G401 (cell line): ENCODE measurements around the gene XPR1. TPM values are rescaled to one million over a fixed set of nuclear protein-coding genes. Genes with fewer than 3 reads are reported as not detected.

Experiments
- DNase-seq: peaks from one replicate; pipeline ENCODE4 v3.0.0-alpha.2; 2015; ENCODE audit warnings: low spot score
- in situ Hi-C: cut with HindIII; loops from 2 replicates; pipeline ENCODE4 v1.10.0; 2016; ENCODE audit warnings: low sequenced_read_pairs, mixed read lengths
- total RNA-seq: library from RNA; depleted of rRNA; stranded (reverse); fragments of >200 nt; shearing (Covaris generic); gene quantifications from 2 replicates; pipeline ENCODE4 v1.2.3, GENCODE V29; 2014; rRNA removed

XPR1 gene
- 29.6 and 62.3 TPM in 2 replicates for total RNA-seq

DNA sequence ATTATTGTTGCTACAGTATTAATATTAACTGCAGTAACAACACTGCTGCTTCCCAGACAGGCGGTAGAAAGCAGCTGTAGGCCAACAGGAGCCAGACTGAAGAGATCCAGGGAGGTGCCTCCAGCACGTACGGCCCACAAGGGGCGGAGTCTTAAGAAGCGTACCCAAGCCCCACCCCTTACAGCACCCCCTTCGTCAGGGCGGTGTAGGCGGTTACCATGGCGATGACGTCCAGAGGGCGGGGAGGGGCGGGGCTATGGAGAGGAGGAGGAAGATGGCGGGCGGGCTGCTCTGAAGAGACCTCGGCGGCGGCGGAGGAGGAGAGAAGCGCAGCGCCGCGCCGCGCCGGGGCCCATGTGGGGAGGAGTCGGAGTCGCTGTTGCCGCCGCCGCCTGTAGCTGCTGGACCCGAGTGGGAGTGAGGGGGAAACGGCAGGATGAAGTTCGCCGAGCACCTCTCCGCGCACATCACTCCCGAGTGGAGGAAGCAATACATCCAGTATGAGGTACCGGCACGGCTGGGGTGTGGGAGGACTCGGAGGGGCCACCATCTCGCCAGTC lies at the start of gene XPR1:
TSS of gene XPR1 (plus strand) at position 257 of the 560 bp plus-strand sequence. CDS start at position 437, 180 bp downstream.
- DNase-seq = peak; percentile 100
- in situ Hi-C loops = no loop called here

- in situ Hi-C loops = no loop called here
- DNase-seq = no peak
These were observed 47.0 kb upstream of the XPR1 start for GRCh38 chr1:180584869-180585268.

DNA sequence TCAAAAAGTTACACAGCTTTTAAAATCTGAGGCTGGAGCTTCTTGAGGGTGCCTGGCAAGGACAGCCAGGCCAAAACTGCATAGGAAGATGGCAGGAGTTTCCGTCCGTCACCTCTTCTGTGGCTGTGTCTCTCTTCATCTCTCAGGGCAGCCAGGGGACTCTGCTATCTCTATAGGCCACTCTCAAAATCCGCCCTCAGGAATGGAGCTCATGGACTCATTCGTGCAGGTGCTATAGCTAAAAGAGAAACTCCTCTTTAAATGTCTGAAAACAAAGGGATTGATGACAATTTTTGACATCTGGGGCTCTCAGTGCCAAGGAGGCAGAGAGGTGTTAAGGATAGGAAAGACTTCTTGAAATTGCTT lies 45.8 kb upstream of the XPR1 start:
- in situ Hi-C loops = no loop called here
- DNase-seq = no peak

DNA sequence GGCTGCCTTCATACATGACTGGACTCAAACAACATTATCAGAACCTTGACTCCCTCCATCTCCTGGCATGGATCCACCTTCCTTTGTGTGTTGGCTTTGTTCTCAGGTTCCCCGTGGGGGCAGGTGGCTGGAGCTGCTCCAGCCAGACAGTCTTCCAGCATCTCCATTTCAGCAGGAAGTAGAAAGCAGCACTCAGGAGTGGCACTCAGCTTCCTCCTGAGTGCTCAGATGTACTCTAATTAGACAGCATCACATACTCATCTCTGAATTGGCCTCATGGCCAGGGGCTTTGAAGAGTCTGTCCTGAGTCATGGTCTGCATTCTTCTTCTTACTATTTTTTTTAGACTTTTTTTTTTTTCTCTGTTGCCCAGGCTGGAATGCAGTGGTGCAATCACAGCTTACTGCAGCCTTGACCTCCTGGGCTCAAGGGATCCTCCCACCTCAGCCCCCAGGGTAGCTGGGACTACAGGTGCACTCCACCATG lies 45.1 kb upstream of the XPR1 start:
- in situ Hi-C loops = no loop called here
- DNase-seq = peak; percentile 30

- no peak for DNase-seq
- in situ Hi-C loops = no loop called here
These were observed 43.7 kb upstream of the XPR1 start for GRCh38 chr1:180588121-180588520.

DNA sequence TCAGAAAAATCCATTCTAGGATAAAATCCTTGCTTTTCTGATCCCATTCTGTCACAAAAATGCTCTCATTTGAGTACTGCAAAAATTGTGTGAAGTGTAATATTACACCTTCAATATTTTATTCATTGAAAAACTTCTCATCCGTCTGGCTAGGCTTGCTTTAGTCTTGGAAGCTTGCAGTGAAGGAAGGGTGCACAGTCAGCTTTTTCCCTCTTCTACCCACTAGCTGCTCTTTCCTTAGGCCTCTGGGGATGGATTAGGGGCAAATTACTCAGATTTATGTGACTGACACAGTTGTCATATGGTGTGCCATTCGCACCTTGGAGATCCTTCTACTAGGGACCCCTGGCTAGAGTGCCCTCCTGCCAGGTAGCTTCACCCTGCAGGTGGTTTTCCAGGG lies 40.9 kb upstream of the XPR1 start:
- in situ Hi-C loops = no loop called here
- DNase-seq = no peak

DNA sequence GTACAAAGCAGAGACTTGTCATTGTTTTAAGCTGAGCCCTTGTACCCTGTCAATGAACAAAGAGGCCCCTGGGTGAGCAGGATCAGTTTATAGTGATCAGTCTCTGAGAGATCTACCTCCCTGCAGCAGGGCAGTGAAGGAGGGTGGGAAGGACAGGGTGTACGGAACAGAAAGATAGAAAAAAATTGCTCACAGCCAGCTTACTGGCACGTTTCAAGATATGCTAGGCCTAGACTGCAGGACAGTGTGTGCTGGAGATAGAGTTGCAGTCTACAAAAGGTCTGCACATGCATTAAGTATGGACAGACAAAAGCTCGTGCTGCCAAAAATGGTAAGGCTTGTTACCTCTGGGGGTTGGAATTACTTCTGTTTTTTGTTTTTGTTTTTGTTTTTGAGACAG lies 38.4 kb upstream of the XPR1 start:
- in situ Hi-C loops = no loop called here
- no peak for DNase-seq

- in situ Hi-C loops = no loop called here
- DNase-seq = no peak
These were observed 37.1 kb upstream of the XPR1 start for GRCh38 chr1:180594723-180595122.

DNA sequence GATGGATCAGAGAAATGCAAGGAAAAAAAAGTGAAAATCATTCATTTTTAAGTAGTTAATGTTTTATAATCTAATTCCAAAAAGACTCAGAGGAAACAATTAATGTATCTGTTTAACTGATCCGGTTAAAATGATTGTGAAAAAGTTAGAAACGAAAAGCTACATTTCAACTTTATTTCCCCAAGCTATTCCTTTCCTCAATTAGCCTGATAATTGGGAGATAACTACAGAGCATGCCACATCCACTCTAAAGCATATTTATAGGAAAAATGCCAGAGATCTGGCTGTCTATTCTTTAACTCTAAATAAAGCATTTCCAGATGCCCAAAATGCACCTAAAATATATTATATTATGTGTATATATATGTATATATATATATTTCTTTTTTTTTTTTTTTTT lies 35.9 kb upstream of the XPR1 start:
- in situ Hi-C loops = no loop called here
- DNase-seq = no peak

GRCh38 chr1:180597520-180597919 lies 34.3 kb upstream of the XPR1 start:
- in situ Hi-C loops = no loop called here
- DNase-seq = no peak

- no peak for DNase-seq
- in situ Hi-C loops = no loop called here
These were observed 33.4 kb upstream of the XPR1 start for GRCh38 chr1:180598333-180598974.

DNA sequence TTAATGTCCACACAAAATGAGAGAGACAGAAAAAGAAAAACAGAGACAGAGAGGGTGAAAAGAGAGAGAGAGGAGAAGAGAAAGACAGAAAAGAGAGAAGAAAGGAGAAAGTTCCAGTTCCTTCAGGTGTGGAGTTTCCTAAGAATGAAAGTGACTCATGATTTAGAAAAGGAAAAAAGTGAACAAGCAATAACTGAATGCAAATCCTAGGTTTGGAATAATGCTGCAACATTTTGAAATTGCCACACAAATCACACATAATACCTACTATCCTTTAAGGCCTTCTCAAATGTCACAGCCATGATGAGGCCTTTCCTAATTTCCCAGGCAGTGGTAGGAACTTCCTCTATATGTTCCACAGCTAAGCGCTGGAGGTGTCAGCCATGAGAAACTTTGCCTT lies 31.5 kb upstream of the XPR1 start:
- in situ Hi-C loops = no loop called here
- DNase-seq = no peak

DNA sequence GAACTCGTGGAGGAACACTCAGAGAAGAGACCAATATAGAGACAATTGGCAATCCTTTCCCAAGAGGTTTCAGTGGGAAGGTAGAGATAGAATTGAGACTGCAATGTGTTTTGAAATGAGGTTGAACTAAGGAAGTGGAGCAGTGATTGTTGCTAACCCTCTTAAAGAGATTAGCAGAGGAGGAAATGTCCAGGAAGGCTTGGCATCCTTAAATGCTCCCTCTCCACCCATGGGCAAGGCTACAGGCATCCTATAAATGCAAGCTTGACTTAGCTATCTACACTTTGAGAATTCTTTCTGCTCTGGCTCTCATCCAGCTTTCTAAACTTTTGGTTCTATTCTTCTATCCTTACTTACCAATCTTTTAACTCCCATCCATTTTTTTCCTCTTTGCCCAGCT lies 30.3 kb upstream of the XPR1 start:
- no peak for DNase-seq
- in situ Hi-C loops = no loop called here

DNA sequence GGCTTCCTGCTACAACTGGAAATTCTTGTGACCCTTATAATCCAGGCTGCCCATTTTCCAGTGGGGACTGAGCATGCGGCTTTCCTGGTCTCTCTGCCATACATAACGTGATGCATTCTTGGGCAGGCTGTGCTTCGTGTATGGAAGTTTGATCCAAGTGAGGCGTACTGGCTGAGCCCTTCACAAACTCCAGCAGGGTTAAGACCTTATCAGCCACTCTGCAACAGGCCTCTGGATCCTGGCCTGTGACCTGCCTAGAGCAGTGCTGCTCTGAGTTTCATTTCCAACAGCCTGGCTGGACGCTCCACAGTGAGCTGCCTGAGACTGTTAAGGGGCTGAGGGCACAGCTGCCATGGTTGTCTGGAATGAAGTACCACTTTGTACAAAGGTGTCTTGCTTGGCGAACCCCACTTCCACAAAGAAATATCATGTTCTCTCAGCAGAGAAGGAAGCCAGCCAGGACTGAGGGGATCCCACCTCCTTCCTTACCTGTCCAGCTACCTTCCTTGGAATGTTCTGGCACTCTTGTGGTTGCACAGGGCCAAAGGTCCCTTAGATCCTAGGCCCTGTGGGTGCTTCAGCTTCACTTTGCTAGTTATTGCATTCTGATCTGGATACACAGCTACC lies 28.5 kb upstream of the XPR1 start:
- DNase-seq = no peak
- in situ Hi-C loops = no loop called here

DNA sequence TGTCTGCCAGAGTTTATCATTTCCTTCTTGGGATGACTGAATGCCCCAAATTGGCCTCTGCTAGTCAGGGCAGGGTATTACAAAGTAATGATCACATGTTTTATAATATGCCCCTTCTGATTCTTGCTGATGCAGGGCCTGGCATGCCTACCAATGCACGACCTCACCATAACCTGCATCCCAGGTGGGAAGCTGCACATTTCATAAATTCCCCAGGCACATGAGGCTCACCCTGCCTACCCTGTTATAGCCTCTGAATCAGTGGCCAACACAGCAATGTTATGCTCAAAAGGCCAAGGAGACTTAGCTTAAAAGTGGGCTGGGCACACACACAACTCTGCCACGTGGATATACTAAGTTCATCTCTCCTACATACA lies 28.0 kb upstream of the XPR1 start:
- in situ Hi-C loops = no loop called here

DNA sequence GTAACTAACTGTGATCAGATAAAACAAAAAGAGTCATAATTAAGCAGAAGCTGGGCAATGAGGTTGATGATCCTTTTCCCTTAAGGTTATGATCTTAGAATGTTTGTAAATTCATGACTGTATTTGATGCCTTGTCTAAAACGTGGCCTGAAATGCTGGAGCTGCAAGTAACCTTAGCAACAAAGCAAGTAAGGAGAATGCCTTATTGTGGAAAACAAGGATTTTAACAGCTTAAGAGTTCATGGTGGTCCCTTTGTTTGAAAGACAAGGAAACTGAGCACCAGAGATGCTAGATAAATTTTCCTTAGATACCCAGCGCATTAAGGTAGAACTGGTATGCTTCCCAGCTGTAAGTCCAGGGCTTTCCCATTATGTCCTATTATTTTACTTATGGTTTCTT lies 25.7 kb upstream of the XPR1 start:
- in situ Hi-C loops = no loop called here
- no peak for DNase-seq

More for the DNA sequence above, 28.0 kb upstream of the XPR1 start:
- DNase-seq = no peak

DNA sequence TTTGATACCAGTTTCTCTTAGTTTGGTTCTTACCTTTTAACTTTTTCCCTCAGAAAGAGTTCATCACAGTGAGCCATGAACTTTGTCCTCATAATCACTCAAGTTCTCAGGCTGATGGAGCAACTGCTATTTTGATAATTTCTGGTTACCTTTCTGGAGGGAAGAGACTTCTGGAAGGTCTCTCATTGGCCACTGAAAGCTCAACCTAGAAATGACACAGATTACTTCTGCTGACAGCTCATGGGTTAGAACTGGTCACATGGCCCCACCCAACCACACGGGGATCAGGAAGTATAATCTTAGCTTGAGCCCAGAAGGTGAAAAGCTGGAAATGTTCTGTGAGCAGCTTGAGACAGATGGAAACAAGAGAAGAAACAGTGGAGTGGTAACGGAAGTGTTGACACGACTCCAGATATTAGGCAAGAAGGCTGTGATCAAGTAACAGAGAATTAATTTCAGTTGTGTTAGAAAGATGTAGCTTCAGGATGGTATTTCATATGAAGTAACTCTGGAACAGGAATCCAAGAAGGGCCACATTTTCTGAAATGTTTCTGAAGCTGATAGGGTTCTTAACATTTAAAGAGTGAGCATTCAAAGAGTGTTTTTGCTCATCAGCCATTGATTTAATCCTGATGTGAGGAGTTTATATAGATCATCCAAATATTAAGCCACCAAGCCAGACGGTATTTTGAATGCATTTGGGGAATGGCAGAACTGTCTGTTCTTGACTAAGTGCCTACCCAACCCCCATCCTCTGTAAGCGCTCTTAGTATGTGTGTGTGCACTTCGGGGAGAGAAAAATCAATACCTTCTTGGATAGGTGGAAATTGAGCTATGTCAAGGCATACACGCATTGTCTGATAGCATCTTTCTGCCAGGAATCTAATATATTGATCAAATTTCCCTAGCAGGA lies 21.9 kb upstream of the XPR1 start:
- in situ Hi-C loops = no loop called here
- no peak for DNase-seq

DNA sequence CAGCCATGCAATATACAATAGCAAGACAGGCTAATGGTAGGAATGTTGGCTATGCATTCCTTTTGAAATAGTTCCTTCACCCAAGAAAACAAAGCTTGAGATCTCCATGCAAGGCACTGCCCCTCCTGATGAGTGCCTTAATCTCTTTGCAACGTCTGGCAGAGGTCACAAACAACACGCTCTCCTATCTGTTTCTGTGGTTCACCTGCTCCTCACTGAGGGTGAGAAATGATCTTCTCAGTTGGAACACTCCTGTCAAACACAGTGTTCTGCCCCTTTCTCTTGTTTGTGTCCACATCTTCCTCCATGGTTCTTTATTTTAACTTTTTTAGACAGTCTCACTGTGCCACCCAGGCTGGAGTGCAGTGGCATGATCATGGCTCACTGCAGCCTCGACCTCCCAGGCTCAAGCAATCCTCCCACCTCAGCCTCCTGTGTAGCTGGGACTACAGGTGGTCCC lies 21.2 kb upstream of the XPR1 start:
- no peak for DNase-seq
- in situ Hi-C loops = no loop called here

GRCh38 chr1:180611016-180611930 lies 20.5 kb upstream of the XPR1 start:
- in situ Hi-C loops = no loop called here
- DNase-seq = no peak
